ENCODE measurements around the gene PPFIA2. TPM values are rescaled to one million over a fixed set of nuclear protein-coding genes. Genes with fewer than 3 reads are reported as not detected.

PPFIA2 gene
- total RNA-seq, 1 experiment from 2014 or later = not detected

- Mint-ChIP-seq H3K9me3 (ENCODE audit: unreplicated experiment) (no peaks in the 10 kb centered on the region), H3K4me1 (ENCODE audit: low read depth, unreplicated experiment) (no peaks in the 10 kb centered on the region), H3K27ac (ENCODE audit: unreplicated experiment) (no peak overlapping the region), H3K4me3 (ENCODE audit: unreplicated experiment) (no peak overlapping the region), H3K36me3 (ENCODE audit: insufficient read depth, unreplicated experiment) (no peaks in the 10 kb centered on the region), H3K27me3 (ENCODE audit: insufficient read depth, unreplicated experiment) (peaks cover 2% of the 10 kb centered on the region)
- POLR2A ChIA-PET = no interaction called here
- Histone ChIP-seq H3K27me3 (replicated peaks; ENCODE audit: control insufficient read depth, insufficient read depth, low read length) (no peaks in the 10 kb centered on the region), H3K4me3 (ENCODE audit: low read depth, low read length) (no peak overlapping the region), H3K36me3 (ENCODE audit: control insufficient read depth, insufficient read depth, low read length) (no peaks in the 10 kb centered on the region), H3K4me1 (no peaks in the 10 kb centered on the region), H3K9me3 (no peaks in the 10 kb centered on the region)
- no TSS peak for BruUV-seq (replicated peaks)
- intact Hi-C loops (cut with micrococcal nuclease; ENCODE audit: unreplicated experiment) = no loop called here
- no peak for DNase-seq
- TF ChIP-seq CTCF (IDR thresholded peaks at IDR 0.05; ENCODE audit: insufficient read depth in 1 of 2, low read depth in 1 of 2, low read length in 1 of 2, severe bottlenecking in 1 of 2, unreplicated experiment in 1 of 2) = no peak
- CTCF ChIA-PET = interaction anchor here (0.6 to 0.7 kb wide), 2 partner anchors 100 to 665 kb away, joined by 4 to 10 read pairs; no protein-coding TSS in a partner anchor
Observed at GRCh38 chr12:81517296-81517695, 241.9 kb downstream of the PPFIA2 start.

- no TSS peak for BruUV-seq (replicated peaks)
- H3K4me1 Mint-ChIP-seq (ENCODE audit: low read depth, unreplicated experiment) = no peaks in the 10 kb centered on the region
- H3K4me3 ChIP-seq (ENCODE audit: low read depth, low read length) = no peak overlapping the region
- no peak overlapping the region for H3K4me3 Mint-ChIP-seq (ENCODE audit: unreplicated experiment)
- no peak for TF ChIP-seq CTCF (IDR thresholded peaks at IDR 0.05; ENCODE audit: insufficient read depth in 1 of 2, low read depth in 1 of 2, low read length in 1 of 2, severe bottlenecking in 1 of 2, unreplicated experiment in 1 of 2)
- ChIA-PET CTCF (no interaction called here), POLR2A (no interaction called here)
- no peak for DNase-seq
- H3K9me3 ChIP-seq = no peaks in the 10 kb centered on the region; the same call in 1 of the 2 replicates
- H3K27me3 Mint-ChIP-seq (ENCODE audit: insufficient read depth, unreplicated experiment) = peaks cover 3% of the 10 kb centered on the region
- H3K27me3 ChIP-seq (replicated peaks; ENCODE audit: control insufficient read depth, insufficient read depth, low read length) = no peaks in the 10 kb centered on the region
- H3K36me3 ChIP-seq (ENCODE audit: control insufficient read depth, insufficient read depth, low read length) = no peaks in the 10 kb centered on the region
- H3K9me3 Mint-ChIP-seq (ENCODE audit: unreplicated experiment) = no peaks in the 10 kb centered on the region
- H3K36me3 Mint-ChIP-seq (ENCODE audit: insufficient read depth, unreplicated experiment) = no peaks in the 10 kb centered on the region
- no peak overlapping the region for H3K27ac Mint-ChIP-seq (ENCODE audit: unreplicated experiment)
- H3K4me1 ChIP-seq = no peaks in the 10 kb centered on the region
- intact Hi-C loops (cut with micrococcal nuclease; ENCODE audit: unreplicated experiment) = no loop called here
Observed at GRCh38 chr12:81502912-81503695, 256.0 kb downstream of the PPFIA2 start.

- Mint-ChIP-seq H3K9me3 (ENCODE audit: unreplicated experiment) (no peaks in the 10 kb centered on the region), H3K4me3 (ENCODE audit: unreplicated experiment) (no peak overlapping the region), H3K27me3 (ENCODE audit: insufficient read depth, unreplicated experiment) (peaks cover 3% of the 10 kb centered on the region), H3K4me1 (ENCODE audit: low read depth, unreplicated experiment) (no peaks in the 10 kb centered on the region), H3K36me3 (ENCODE audit: insufficient read depth, unreplicated experiment) (no peaks in the 10 kb centered on the region), H3K27ac (ENCODE audit: unreplicated experiment) (no peak overlapping the region)
- Histone ChIP-seq H3K9me3 (no peaks in the 10 kb centered on the region; the same call in 1 of the 2 replicates), H3K4me3 (ENCODE audit: low read depth, low read length) (no peak overlapping the region), H3K27me3 (replicated peaks; ENCODE audit: control insufficient read depth, insufficient read depth, low read length) (no peaks in the 10 kb centered on the region), H3K36me3 (ENCODE audit: control insufficient read depth, insufficient read depth, low read length) (no peaks in the 10 kb centered on the region), H3K4me1 (no peaks in the 10 kb centered on the region)
- BruUV-seq (replicated peaks) = no TSS peak
- TF ChIP-seq CTCF (IDR thresholded peaks at IDR 0.05; ENCODE audit: insufficient read depth in 1 of 2, low read depth in 1 of 2, low read length in 1 of 2, severe bottlenecking in 1 of 2, unreplicated experiment in 1 of 2) = no peak
- DNase-seq = no peak
- intact Hi-C loops (cut with micrococcal nuclease; ENCODE audit: unreplicated experiment) = no loop called here
- ChIA-PET CTCF (no interaction called here), POLR2A (no interaction called here)
Observed at GRCh38 chr12:81500788-81501187, 258.4 kb downstream of the PPFIA2 start.
